ENCODE data around the gene STUM. TPM values are rescaled to one million over a fixed set of nuclear protein-coding genes. Genes with fewer than 3 reads are reported as not detected.

Gene STUM
- total RNA-seq, 4 donors from 2014 or later: 0.92 to 1.9 (median 1.0) TPM

DNA sequence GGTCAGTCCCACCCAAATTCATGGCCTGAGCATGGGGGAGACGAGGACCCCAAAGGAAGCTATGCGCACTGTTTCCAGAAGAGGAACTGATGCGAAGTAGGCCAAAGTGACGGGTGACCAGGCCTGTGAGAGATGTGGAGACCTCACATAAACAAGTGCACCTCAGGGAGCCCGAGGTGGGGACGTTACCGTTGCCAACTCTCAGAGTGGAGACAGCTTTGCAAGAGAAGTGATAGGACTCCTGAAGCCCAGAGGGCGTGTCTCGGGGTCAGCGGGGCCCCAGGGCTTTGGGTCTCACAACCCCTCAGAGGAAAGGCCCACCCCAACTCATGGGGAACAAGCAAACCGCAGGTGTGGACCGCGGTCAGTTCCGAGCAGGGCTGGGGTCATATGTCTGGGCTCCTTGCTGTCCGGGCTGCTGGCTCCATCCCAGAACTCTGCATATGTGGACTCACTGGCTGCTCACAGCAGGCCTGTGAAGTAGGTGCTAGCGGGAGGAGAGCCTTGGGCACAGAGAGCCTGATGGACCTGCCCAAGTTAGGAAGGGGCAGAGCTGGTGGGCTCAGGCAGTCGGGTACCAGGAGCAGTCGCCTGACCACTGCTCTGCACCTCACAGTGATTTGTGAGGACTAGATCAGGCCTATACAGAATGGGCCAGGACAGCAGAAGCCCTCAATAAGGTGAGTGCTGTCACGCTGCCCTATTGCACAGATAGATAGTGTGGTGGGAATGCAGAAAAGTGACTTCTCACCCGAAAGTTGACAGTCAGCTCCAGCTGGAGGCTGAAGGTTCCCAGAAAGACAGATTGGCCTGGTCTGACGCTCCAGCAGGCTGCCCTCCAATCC, 26.2 kb downstream of the STUM start:
- H3K9me3 ChIP-seq: no peaks in the 10 kb centered on the region
- no peak for TF ChIP-seq POLR2A (IDR thresholded peaks at IDR 0.05)
- TF ChIP-seq CTCF (IDR thresholded peaks at IDR 0.05 in 4 of 5, conservative IDR thresholded peaks at IDR 0.05 in 1 of 5): no peak
- in situ Hi-C loops (cut with MboI; ENCODE audit: low sequenced_read_pairs in 4 of 4): no loop called here
- H3K27ac ChIP-seq: peak overlapping the region in 1 of 4 donors; percentile 38
- no peak for DNase-seq
- H3K4me3 ChIP-seq: no peak overlapping the region
- H3K27me3 ChIP-seq: no peaks in the 10 kb centered on the region
- H3K36me3 ChIP-seq: no peaks in the 10 kb centered on the region
- no peaks in the 10 kb centered on the region for H3K4me1 ChIP-seq
- no peak for ATAC-seq
- intact Hi-C loops (cut with DNase I; ENCODE audit: low total_unique reads): no loop called here

- Histone ChIP-seq H3K27ac (peak overlapping the region in 1 of 4 donors; percentile 38), H3K27me3 (no peaks in the 10 kb centered on the region), H3K4me1 (no peaks in the 10 kb centered on the region), H3K4me3 (no peak overlapping the region), H3K36me3 (no peaks in the 10 kb centered on the region), H3K9me3 (no peaks in the 10 kb centered on the region)
- TF ChIP-seq POLR2A (IDR thresholded peaks at IDR 0.05) (no peak), CTCF (IDR thresholded peaks at IDR 0.05 in 4 of 5, conservative IDR thresholded peaks at IDR 0.05 in 1 of 5) (no peak)
- intact Hi-C loops (cut with DNase I; ENCODE audit: low total_unique reads): no loop called here
- DNase-seq: no peak
- ATAC-seq: no peak
- in situ Hi-C loops (cut with MboI; ENCODE audit: low sequenced_read_pairs in 4 of 4): no loop called here
Measured at GRCh38 chr1:226575436-226575720, 26.8 kb downstream of the STUM start.

- Histone ChIP-seq H3K9me3 (no peaks in the 10 kb centered on the region), H3K27me3 (no peaks in the 10 kb centered on the region), H3K27ac (no peak overlapping the region), H3K4me3 (no peak overlapping the region), H3K36me3 (no peaks in the 10 kb centered on the region), H3K4me1 (no peaks in the 10 kb centered on the region)
- ATAC-seq: no peak
- no peak for DNase-seq
- TF ChIP-seq CTCF (IDR thresholded peaks at IDR 0.05 in 4 of 5, conservative IDR thresholded peaks at IDR 0.05 in 1 of 5) (no peak), POLR2A (IDR thresholded peaks at IDR 0.05) (no peak)
- intact Hi-C loops (cut with DNase I; ENCODE audit: low total_unique reads) (no loop called here), in situ Hi-C loops (cut with MboI; ENCODE audit: low sequenced_read_pairs in 4 of 4) (no loop called here)
Measured at GRCh38 chr1:226575739-226576378, 27.3 kb downstream of the STUM start.

DNA sequence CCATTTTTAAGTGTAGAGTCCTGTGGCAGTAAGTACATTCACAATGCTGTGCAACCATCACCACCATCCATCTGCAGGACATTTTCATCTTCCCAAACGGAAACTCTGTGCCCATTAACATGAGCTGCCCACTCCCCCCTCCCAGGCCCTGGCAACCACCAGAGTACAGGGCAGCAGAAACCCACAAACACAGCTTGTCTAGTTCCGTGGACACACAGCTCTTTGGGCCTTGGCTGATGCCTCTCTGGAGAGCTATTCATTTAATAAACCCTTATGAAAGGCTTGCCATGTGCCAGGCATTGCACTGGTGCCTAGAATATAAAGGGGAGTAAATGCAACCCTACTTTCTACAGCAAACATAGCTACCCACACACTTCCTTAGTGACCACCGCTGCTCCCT, 28.0 kb downstream of the STUM start:
- TF ChIP-seq POLR2A (IDR thresholded peaks at IDR 0.05) (no peak), CTCF (IDR thresholded peaks at IDR 0.05 in 4 of 5, conservative IDR thresholded peaks at IDR 0.05 in 1 of 5) (no peak)
- H3K4me1 ChIP-seq: no peaks in the 10 kb centered on the region
- no peaks in the 10 kb centered on the region for H3K9me3 ChIP-seq
- ATAC-seq (no peak), DNase-seq (no peak)
- H3K27ac ChIP-seq: no peak overlapping the region
- intact Hi-C loops (cut with DNase I; ENCODE audit: low total_unique reads): no loop called here
- no peak overlapping the region for H3K4me3 ChIP-seq
- H3K36me3 ChIP-seq: no peaks in the 10 kb centered on the region
- H3K27me3 ChIP-seq: no peaks in the 10 kb centered on the region
- in situ Hi-C loops (cut with MboI; ENCODE audit: low sequenced_read_pairs in 4 of 4): no loop called here

Data from gastrocnemius medialis (tissue), 4 donors.